ENCODE results near the gene RNF32.

The RNF32 gene

GRCh38 chr7:156677374-156678054 is 36.9 kb downstream of the RNF32 start:
- Mint-ChIP-seq H3K27me3 (ENCODE audit: low read depth) (no peaks in the 10 kb centered on the region), H3K36me3 (ENCODE audit: low read depth) (peaks cover 34% of the 10 kb centered on the region), H3K9me3 (no peaks in the 10 kb centered on the region), H3K27ac (no peak overlapping the region), H3K4me1 (peaks cover 13% of the 10 kb centered on the region), H3K4me3 (no peak overlapping the region)
- TF ChIP-seq, protein P1, sequence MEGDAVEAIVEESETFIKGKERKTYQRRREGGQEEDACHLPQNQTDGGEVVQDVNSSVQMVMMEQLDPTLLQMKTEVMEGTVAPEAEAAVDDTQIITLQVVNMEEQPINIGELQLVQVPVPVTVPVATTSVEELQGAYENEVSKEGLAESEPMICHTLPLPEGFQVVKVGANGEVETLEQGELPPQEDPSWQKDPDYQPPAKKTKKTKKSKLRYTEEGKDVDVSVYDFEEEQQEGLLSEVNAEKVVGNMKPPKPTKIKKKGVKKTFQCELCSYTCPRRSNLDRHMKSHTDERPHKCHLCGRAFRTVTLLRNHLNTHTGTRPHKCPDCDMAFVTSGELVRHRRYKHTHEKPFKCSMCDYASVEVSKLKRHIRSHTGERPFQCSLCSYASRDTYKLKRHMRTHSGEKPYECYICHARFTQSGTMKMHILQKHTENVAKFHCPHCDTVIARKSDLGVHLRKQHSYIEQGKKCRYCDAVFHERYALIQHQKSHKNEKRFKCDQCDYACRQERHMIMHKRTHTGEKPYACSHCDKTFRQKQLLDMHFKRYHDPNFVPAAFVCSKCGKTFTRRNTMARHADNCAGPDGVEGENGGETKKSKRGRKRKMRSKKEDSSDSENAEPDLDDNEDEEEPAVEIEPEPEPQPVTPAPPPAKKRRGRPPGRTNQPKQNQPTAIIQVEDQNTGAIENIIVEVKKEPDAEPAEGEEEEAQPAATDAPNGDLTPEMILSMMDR (IDR thresholded peaks at IDR 0.05; ENCODE audit: unreplicated experiment in 3 of 3) = no peak

GRCh38 chr7:156680281-156680680 is 39.7 kb downstream of the RNF32 start:
- H3K4me1 Mint-ChIP-seq = no peaks in the 10 kb centered on the region
- no peak overlapping the region for H3K4me3 Mint-ChIP-seq
- TF ChIP-seq, protein P1 (IDR thresholded peaks at IDR 0.05; ENCODE audit: unreplicated experiment in 3 of 3) = no peak
- no peaks in the 10 kb centered on the region for H3K27me3 Mint-ChIP-seq (ENCODE audit: low read depth)
- H3K36me3 Mint-ChIP-seq (ENCODE audit: low read depth) = peaks cover 30% of the 10 kb centered on the region
- no peaks in the 10 kb centered on the region for H3K9me3 Mint-ChIP-seq
- H3K27ac Mint-ChIP-seq = no peak overlapping the region

- Mint-ChIP-seq H3K36me3 (ENCODE audit: low read depth) (peaks cover 13% of the 10 kb centered on the region), H3K27me3 (ENCODE audit: low read depth) (no peaks in the 10 kb centered on the region), H3K9me3 (no peaks in the 10 kb centered on the region), H3K4me3 (no peak overlapping the region), H3K4me1 (no peaks in the 10 kb centered on the region), H3K27ac (no peak overlapping the region)
- TF ChIP-seq, protein P1 (IDR thresholded peaks at IDR 0.05; ENCODE audit: unreplicated experiment in 3 of 3) = no peak
Measured at GRCh38 chr7:156682928-156683327, 42.4 kb downstream of the RNF32 start.

DNA sequence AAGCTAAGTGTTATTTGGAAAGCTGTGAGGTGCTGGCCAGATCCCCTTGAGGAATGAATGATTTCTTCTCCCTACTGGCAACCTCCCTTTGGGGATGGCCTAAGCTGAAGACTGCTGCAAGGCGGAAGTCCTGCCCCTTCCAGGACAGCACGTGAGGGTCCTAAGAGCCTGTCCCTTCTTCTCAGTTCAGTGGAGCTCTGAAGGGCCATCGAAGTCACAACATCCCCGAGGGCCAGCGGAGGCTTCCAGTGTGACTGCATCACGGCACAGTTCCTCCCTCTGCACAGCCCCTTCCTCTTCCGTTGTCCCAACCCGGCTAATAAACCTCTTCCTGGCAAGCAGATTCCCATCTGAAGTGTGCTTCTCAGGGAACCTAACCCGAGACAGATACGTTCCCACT is 43.7 kb downstream of the RNF32 start:
- Mint-ChIP-seq H3K27me3 (ENCODE audit: low read depth) (no peaks in the 10 kb centered on the region), H3K4me3 (no peak overlapping the region), H3K9me3 (no peaks in the 10 kb centered on the region), H3K4me1 (no peaks in the 10 kb centered on the region), H3K27ac (peak overlapping the region; percentile 57 to 79 (median 79)), H3K36me3 (ENCODE audit: low read depth) (peaks cover 11% of the 10 kb centered on the region)
- TF ChIP-seq, protein P1 (IDR thresholded peaks at IDR 0.05; ENCODE audit: unreplicated experiment in 3 of 3) = no peak

DNA sequence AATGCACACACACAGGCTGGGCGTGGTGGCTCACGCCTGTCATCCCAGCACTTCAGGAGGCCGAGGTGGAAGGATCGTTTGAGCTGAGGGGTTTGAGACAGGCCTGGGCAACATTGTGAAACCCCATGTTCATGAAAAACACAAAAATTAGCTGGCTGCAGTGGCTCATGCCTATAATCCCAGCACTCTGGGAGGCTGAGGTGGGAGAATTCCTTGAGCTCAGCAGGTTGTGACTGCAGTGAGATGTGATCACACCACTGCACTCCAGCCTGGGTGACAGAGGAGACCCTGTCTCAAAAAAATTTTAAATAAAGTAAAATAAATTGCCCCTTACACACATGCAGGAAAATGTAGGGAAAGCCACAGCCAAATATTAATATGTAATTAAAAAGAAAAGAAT is 44.1 kb downstream of the RNF32 start:
- Mint-ChIP-seq H3K4me3 (no peak overlapping the region), H3K4me1 (no peaks in the 10 kb centered on the region), H3K36me3 (ENCODE audit: low read depth) (peaks cover 7% of the 10 kb centered on the region), H3K27me3 (ENCODE audit: low read depth) (no peaks in the 10 kb centered on the region), H3K9me3 (no peaks in the 10 kb centered on the region), H3K27ac (peak overlapping the region; percentile 57 to 79 (median 79))
- TF ChIP-seq, protein P1 (IDR thresholded peaks at IDR 0.05; ENCODE audit: unreplicated experiment in 3 of 3) = no peak

GRCh38 chr7:156691764-156692163 is 51.2 kb downstream of the RNF32 start:
- peaks cover 36% of the 10 kb centered on the region for H3K9me3 Mint-ChIP-seq

More at GRCh38 chr7:156691764-156692163, 51.2 kb downstream of the RNF32 start:
- peaks cover 38% of the 10 kb centered on the region for H3K36me3 Mint-ChIP-seq (ENCODE audit: low read depth)
- H3K4me3 Mint-ChIP-seq = no peak overlapping the region
- no peak overlapping the region for H3K27ac Mint-ChIP-seq
- H3K4me1 Mint-ChIP-seq = no peaks in the 10 kb centered on the region
- H3K27me3 Mint-ChIP-seq (ENCODE audit: low read depth) = no peaks in the 10 kb centered on the region
- TF ChIP-seq, protein P1 (IDR thresholded peaks at IDR 0.05; ENCODE audit: unreplicated experiment in 3 of 3) = no peak
